ENCODE measurements around the gene PCSK7.

The PCSK7 gene

GRCh38 chr11:117199916-117200812 is 31.7 kb downstream of the PCSK7 start:
- TF ChIP-seq CTCF (IDR thresholded peaks at IDR 0.05; ENCODE audit: low read length, missing control alignments): no peak
- DNase-seq (ENCODE audit: low read depth): no peak
- H3K4me3 ChIP-seq (replicated peaks; ENCODE audit: low read depth, low read length): peak overlapping the region; percentile 67

DNA sequence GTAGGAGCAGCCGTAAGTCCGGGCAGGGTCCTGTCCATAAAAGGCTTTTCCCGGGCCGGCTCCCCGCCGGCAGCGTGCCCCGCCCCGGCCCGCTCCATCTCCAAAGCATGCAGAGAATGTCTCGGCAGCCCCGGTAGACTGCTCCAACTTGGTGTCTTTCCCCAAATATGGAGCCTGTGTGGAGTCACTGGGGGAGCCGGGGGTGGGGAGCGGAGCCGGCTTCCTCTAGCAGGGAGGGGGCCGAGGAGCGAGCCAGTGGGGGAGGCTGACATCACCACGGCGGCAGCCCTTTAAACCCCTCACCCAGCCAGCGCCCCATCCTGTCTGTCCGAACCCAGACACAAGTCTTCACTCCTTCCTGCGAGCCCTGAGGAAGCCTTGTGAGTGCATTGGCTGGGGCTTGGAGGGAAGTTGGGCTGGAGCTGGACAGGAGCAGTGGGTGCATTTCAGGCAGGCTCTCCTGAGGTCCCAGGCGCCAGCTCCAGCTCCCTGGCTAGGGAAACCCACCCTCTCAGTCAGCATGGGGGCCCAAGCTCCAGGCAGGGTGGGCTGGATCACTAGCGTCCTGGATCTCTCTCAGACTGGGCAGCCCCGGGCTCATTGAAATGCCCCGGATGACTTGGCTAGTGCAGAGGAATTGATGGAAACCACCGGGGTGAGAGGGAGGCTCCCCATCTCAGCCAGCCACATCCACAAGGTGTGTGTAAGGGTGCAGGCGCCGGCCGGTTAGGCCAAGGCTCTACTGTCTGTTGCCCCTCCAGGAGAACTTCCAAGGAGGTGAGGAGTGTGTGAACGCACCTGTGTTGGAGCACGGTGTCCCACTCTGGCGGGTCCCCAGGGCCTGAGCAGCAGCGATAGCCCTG is 32.6 kb downstream of the PCSK7 start, which contains the start of gene TAGLN:
TAGLN (plus strand) TSS at position 318 of the 863 bp plus-strand sequence. CDS start 3,644 bp downstream, outside the sequence.
- DNase-seq (ENCODE audit: low read depth): peak; percentile 95
- H3K4me3 ChIP-seq (replicated peaks; ENCODE audit: low read depth, low read length): peak within 1 kb of the TSS; percentile 67
- TF ChIP-seq CTCF (IDR thresholded peaks at IDR 0.05; ENCODE audit: low read length, missing control alignments): no peak

GRCh38 chr11:117198613-117199012 is 33.3 kb downstream of the PCSK7 start:
- peak overlapping the region; percentile 67 for H3K4me3 ChIP-seq (replicated peaks; ENCODE audit: low read depth, low read length)
- no peak for DNase-seq (ENCODE audit: low read depth)
- TF ChIP-seq CTCF (IDR thresholded peaks at IDR 0.05; ENCODE audit: low read length, missing control alignments): no peak

DNA sequence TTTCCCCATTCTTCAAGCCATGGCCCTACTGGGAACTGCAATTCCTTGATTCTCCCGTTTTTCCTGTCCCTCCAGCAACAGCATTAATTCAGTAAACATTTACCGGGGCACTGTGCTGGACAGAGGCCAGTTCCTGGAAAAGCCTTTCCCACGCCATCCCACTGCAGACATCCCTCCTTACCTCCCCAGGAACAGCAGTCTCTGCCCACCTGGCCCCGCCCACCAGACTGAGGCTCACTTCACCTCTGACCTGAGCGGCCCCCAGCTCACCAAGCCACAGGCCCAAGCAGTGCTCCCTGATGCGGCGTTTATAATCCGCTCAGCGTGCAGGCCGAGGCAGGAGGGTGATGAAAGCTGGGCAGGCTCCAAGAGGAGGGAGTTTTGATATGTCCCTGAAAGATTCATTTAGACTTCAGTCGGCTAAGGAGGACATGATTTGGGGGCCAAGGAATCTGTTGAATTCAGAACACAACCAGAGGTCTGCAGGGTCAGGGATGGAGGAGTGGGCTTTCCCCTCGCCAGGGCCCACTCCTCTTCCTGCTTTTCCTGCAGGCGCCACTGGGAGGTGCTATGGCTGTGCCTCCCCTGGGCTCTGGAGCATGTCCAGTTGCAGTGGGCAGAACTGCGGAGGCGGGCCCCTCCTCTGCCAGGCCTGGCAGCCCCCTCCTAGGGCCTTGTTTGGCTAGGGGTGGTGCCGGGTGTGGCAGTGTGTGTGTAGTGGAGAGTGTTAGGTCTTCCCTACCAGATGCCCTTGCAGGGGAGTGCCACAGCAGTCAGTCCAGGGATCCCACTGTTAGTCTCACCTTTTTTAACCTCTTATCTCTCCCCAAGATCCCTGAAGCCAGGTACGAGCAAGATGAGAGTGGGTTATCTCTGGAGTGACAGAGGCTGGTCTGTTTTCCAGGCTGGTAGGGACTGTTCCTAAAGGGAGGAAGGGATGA is 34.1 kb downstream of the PCSK7 start:
- peak; percentile 61 for DNase-seq (ENCODE audit: low read depth)
- peak; percentile 70 for TF ChIP-seq CTCF (IDR thresholded peaks at IDR 0.05; ENCODE audit: low read length, missing control alignments)
- H3K4me3 ChIP-seq (replicated peaks; ENCODE audit: low read depth, low read length): no peak overlapping the region

DNA sequence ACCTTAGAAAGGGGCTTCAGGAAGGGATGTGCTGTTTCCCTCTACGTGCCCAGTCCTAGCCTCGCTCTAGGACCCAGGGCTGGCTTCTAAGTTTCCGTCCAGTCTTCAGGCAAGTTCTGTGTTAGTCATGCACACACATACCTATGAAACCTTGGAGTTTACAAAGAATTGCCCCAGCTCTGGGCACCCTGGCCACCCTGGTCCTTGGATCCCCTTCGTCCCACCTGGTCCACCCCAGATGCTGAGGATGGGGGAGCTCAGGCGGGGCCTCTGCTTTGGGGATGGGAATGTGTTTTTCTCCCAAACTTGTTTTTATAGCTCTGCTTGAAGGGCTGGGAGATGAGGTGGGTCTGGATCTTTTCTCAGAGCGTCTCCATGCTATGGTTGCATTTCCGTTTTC is 34.9 kb downstream of the PCSK7 start:
- H3K4me3 ChIP-seq (replicated peaks; ENCODE audit: low read depth, low read length): no peak overlapping the region
- no peak for TF ChIP-seq CTCF (IDR thresholded peaks at IDR 0.05; ENCODE audit: low read length, missing control alignments)
- no peak for DNase-seq (ENCODE audit: low read depth)

DNA sequence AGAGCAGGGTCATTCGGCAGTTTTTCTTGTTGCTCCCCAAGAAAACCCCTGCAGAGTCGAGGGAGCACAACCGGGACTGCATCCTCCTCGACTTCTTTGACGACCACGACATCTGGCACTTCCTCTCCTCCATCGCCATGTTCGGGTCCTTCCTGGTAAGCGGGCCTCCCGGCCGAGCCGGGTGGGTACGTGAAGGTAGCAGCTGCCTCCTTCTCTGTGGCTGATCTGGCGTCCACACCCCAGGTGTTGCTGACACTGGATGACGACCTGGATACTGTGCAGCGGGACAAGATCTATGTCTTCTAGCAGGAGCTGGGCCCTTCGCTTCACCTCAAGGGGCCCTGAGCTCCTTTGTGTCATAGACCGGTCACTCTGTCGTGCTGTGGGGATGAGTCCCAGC is 36.1 kb downstream of the PCSK7 start:
- no peak for TF ChIP-seq CTCF (IDR thresholded peaks at IDR 0.05; ENCODE audit: low read length, missing control alignments)
- DNase-seq (ENCODE audit: low read depth): no peak
- no peak overlapping the region for H3K4me3 ChIP-seq (replicated peaks; ENCODE audit: low read depth, low read length)

Measured in fibroblast of pulmonary artery (primary cell).